GM19467 (cell line): ENCODE measurements around the gene KPNA4.
A peak's percentile ranks its signal among the peaks of the same experiment; 100 is the strongest.
"Not testable (repeated sequence)": the region's sequence is repeated elsewhere in the genome, so short reads cannot be mapped to it uniquely, and the experiment has no call there.

Experiments used
- ATAC-seq: cut with Tn5 transposase; IDR thresholded peaks from one replicate; pipeline ENCODE4 v1.9.1; 2021; ENCODE audit warnings: mild to moderate bottlenecking, moderate library complexity; ENCODE audit not compliant: unreplicated experiment

The KPNA4 gene, protein sequence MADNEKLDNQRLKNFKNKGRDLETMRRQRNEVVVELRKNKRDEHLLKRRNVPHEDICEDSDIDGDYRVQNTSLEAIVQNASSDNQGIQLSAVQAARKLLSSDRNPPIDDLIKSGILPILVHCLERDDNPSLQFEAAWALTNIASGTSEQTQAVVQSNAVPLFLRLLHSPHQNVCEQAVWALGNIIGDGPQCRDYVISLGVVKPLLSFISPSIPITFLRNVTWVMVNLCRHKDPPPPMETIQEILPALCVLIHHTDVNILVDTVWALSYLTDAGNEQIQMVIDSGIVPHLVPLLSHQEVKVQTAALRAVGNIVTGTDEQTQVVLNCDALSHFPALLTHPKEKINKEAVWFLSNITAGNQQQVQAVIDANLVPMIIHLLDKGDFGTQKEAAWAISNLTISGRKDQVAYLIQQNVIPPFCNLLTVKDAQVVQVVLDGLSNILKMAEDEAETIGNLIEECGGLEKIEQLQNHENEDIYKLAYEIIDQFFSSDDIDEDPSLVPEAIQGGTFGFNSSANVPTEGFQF

GRCh38 chr3:160565442-160566403, at the start of gene KPNA4:
TSS of gene KPNA4 (minus strand) at chr3:160565571. CDS start at chr3:160565282, 289 bp downstream.
- ATAC-seq, result peak; percentile 95

- ATAC-seq, result no peak
Observed at GRCh38 chr3:160613661-160614060, 48.3 kb upstream of the KPNA4 start.

GRCh38 chr3:160612386-160613075, 47.2 kb upstream of the KPNA4 start:
- ATAC-seq, result no peak

DNA sequence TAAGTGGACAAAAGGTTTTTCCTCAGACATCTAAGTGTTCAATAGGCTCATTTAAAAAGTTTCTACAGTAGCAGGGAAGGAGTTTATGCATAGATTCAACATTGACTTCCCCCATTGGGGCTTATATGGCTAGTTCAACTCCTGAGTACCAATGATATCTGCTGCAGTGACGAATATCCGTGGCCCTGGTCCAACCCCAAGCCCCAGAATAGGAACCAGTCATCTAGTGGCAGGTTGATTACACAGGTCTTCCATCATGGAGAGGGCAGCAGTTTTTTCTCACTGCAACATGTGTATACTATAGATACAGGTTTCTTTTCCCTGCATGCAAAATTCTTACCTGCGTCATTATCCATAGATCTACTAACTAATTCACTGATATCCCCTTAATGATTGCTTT, 45.8 kb upstream of the KPNA4 start:
- ATAC-seq, result no peak

GRCh38 chr3:160608870-160609269, 43.5 kb upstream of the KPNA4 start:
- ATAC-seq, result no peak

GRCh38 chr3:160607826-160608225, 42.5 kb upstream of the KPNA4 start:
- ATAC-seq, result no peak

GRCh38 chr3:160605315-160605714, 39.9 kb upstream of the KPNA4 start:
- ATAC-seq, result no peak

GRCh38 chr3:160603845-160604244, 38.5 kb upstream of the KPNA4 start:
- not testable (repeated sequence) for ATAC-seq

DNA sequence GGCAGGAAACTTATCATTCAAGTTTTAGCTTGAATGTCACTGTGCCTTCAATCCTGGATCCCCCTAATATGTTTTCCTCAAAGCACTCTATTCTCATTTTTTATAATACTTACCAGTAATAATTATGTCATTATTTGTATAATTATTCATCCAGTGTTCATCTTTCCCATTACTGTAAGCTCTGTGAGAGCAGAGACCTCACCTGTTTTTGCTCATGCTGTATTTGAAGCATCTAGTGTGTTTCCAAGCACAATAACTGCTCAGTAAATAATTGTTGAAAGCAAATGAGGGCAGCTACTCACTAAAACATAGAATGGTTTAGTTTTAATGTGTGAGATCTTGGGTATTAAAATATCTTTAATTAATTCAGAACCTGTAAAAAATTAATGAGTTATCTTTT, 36.9 kb upstream of the KPNA4 start:
- ATAC-seq, result no peak

DNA sequence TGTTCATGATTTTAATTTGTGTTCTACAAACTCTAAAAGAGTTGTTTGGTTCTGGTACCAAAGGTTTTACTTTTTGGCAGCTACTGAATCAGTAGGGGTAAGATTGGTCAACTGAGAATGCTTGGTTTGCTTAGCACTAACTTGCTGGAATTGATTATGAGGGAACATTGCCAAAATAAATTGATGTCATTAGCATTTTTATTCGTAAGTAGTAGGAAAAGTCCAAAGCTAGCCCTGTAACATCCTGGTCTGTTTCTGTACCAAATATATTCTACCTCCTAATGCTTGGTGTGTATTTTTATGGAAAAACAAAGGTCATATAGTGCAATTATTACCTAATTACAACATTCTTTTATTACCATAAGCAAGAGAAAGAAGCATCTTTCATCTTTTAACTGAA, 35.9 kb upstream of the KPNA4 start:
- no peak for ATAC-seq

- no peak for ATAC-seq
Observed at GRCh38 chr3:160598865-160599264, 33.5 kb upstream of the KPNA4 start.

- no peak for ATAC-seq
Observed at GRCh38 chr3:160588023-160588422, 22.7 kb upstream of the KPNA4 start.

- no peak for ATAC-seq
Observed at GRCh38 chr3:160587105-160587504, 21.7 kb upstream of the KPNA4 start.

- no peak for ATAC-seq
Observed at GRCh38 chr3:160586679-160587078, 21.3 kb upstream of the KPNA4 start.

- no peak for ATAC-seq
Observed at GRCh38 chr3:160583451-160583850, 18.1 kb upstream of the KPNA4 start.

DNA sequence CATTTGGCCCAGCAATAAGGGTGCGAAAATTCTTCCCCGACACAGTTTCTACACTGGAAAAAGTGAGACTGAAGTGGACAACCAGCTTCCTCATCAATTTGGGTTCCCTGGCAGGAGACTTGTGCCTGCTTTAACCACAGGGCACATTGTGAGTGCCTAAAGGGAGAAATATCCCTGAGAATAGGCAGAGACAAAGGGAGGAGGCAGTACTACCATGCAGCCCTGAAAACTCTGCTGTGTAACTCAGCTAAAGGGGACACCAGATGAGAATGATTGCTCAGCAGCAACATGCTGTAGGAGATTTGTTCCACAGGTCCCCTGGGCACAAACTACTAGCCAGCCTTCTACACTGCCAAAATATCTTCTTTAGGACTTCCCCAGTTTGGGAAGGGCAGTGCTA, 15.6 kb upstream of the KPNA4 start:
- ATAC-seq, result no peak

GRCh38 chr3:160577556-160578195, 12.3 kb upstream of the KPNA4 start:
- no peak for ATAC-seq

GRCh38 chr3:160577093-160577492, 11.7 kb upstream of the KPNA4 start:
- no peak for ATAC-seq

DNA sequence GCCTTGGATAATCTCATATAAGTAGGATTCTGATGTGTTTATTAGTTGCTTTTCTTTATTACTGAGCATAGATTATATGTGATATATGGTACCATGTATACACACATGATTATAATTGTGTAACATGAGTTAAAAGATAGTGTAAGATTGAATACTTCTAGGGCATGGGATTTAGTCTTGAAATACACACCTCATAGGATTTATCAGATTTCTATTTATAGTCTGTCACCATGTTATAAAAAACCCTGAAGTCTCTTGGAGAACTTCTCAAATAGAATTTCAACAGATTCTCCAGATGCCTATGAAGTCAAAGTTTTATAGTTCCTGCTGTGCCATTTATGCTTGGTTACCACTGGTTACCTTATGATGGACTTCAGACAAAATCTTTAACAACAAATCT, 11.2 kb upstream of the KPNA4 start:
- no peak for ATAC-seq

- no peak for ATAC-seq
Observed at GRCh38 chr3:160575589-160575988, 10.2 kb upstream of the KPNA4 start.
